ENCODE data around the gene HNRNPA2B1.
"Not testable (repeated sequence)": the region's sequence is repeated elsewhere in the genome, so short reads cannot be mapped to it uniquely, and the experiment has no call there.

Gene HNRNPA2B1

GRCh38 chr7:26198133-26198780, 2.3 kb downstream of the HNRNPA2B1 start:
- DNase-seq (ENCODE audit: low read depth): no peak

GRCh38 chr7:26197153-26198115, 3.1 kb downstream of the HNRNPA2B1 start:
- no peak for DNase-seq (ENCODE audit: low read depth)

- DNase-seq (ENCODE audit: low read depth): no peak
Observed at GRCh38 chr7:26195867-26196657, 4.5 kb downstream of the HNRNPA2B1 start.

GRCh38 chr7:26195182-26195581, 5.4 kb downstream of the HNRNPA2B1 start:
- no peak for DNase-seq (ENCODE audit: low read depth)

- not testable (repeated sequence) for DNase-seq (ENCODE audit: low read depth)
Observed at GRCh38 chr7:26194764-26195163, 5.8 kb downstream of the HNRNPA2B1 start.

- no peak for DNase-seq (ENCODE audit: low read depth)
Observed at GRCh38 chr7:26193432-26194207, 6.9 kb downstream of the HNRNPA2B1 start.

GRCh38 chr7:26192485-26193087, 8.0 kb downstream of the HNRNPA2B1 start:
- DNase-seq (ENCODE audit: low read depth): no peak

- DNase-seq (ENCODE audit: low read depth): no peak
Observed at GRCh38 chr7:26191974-26192479, 8.5 kb downstream of the HNRNPA2B1 start.

- no peak for DNase-seq (ENCODE audit: low read depth)
Observed at GRCh38 chr7:26191233-26191973, 9.1 kb downstream of the HNRNPA2B1 start.

GRCh38 chr7:26190417-26190869, 10.1 kb downstream of the HNRNPA2B1 start:
- no peak for DNase-seq (ENCODE audit: low read depth)

- no peak for DNase-seq (ENCODE audit: low read depth)
Observed at GRCh38 chr7:26189697-26190096, 10.8 kb downstream of the HNRNPA2B1 start.

GRCh38 chr7:26188957-26189541, 11.5 kb downstream of the HNRNPA2B1 start:
- DNase-seq (ENCODE audit: low read depth): no peak

GRCh38 chr7:26188206-26188956, 12.2 kb downstream of the HNRNPA2B1 start:
- no peak for DNase-seq (ENCODE audit: low read depth)

- no peak for DNase-seq (ENCODE audit: low read depth)
Observed at GRCh38 chr7:26187380-26188205, 13.0 kb downstream of the HNRNPA2B1 start.

- DNase-seq (ENCODE audit: low read depth): no peak
Observed at GRCh38 chr7:26186364-26187311, 13.9 kb downstream of the HNRNPA2B1 start.

- no peak for DNase-seq (ENCODE audit: low read depth)
Observed at GRCh38 chr7:26185844-26186180, 14.7 kb downstream of the HNRNPA2B1 start.

Data from stimulated activated CD4-positive, alpha-beta T cell treated with anti-CD3 and anti-CD28 coated beads, Interleukin-2, amount 100 ng/mL, for 4 hours (primary cell).